Muscle layer of colon (tissue), 2 donors: ENCODE measurements around the gene FAM170B.

Experiments used
- H3K27ac ChIP-seq: one replicate; pipeline ENCODE4 v1.7.0; 2013; ENCODE audit warnings: low read depth, mild to moderate bottlenecking, low read length, moderate library complexity
- H3K27me3 ChIP-seq, 2 donors: one replicate each; pipeline ENCODE4 v1.7.0; 2013; ENCODE audit warnings: low read length in 2 of 2, mild to moderate bottlenecking in 2 of 2; ENCODE audit not compliant: insufficient read depth in 2 of 2, control insufficient read depth in 1 of 2
- H3K36me3 ChIP-seq: one replicate; pipeline ENCODE4 v1.7.0; 2013; ENCODE audit warnings: mild to moderate bottlenecking, low read length; ENCODE audit not compliant: insufficient read depth
- H3K4me1 ChIP-seq: one replicate; pipeline ENCODE4 v1.7.0; 2013; ENCODE audit warnings: mild to moderate bottlenecking, low read length; ENCODE audit not compliant: insufficient read depth
- H3K4me3 ChIP-seq, 2 donors: one replicate each; pipeline ENCODE4 v1.7.0; 2013; ENCODE audit warnings: low read length in 2 of 2, low read depth in 1 of 2, mild to moderate bottlenecking in 1 of 2, moderate library complexity in 1 of 2
- H3K9ac ChIP-seq: one replicate; pipeline ENCODE4 v1.7.0; 2013; ENCODE audit warnings: low read length
- H3K9me3 ChIP-seq: one replicate; pipeline ENCODE4 v1.7.0; 2013; ENCODE audit warnings: mild to moderate bottlenecking, low read length
- donor health status: abdominal sarcoma.
- donor health status: Adenocarcinoma of cecum.

FAM170B gene

DNA sequence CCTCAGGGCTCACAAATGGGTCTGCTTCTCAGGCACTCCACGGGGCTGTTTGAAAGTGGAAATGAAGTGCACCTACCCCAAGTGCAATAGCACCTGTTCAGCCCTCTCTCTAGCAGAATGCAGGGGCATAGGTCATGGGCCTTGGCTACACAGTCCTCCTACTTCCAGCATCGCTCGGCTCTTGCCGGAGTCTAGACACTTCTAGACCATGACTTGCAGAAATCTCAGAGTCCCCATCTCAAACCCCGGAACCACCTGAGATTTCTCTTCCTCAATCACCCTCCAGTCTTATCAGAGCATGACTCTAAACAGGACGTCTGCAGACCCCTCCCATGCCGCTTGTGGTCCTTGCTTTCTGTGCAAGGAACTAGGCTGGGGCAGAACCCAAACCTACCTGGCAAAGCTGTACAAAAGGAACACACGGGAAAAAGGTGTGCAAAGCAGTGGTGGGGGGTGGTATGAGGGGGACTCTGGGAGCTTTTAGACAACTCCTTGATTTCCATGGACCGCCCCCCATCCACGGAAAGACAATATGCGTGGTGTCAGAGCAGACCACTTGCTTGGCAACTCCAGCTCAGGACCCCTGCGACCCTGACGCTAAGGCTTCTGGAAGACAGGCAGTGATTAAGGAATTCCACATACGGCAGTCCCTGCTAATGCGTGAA is 40.6 kb upstream of the FAM170B start:
- no peaks in the 10 kb centered on the region for H3K9me3 ChIP-seq
- H3K36me3 ChIP-seq, result no peaks in the 10 kb centered on the region
- H3K9ac ChIP-seq, result no peak overlapping the region
- no peaks in the 10 kb centered on the region for H3K27me3 ChIP-seq
- H3K4me1 ChIP-seq, result peaks cover 7% of the 10 kb centered on the region
- no peak overlapping the region for H3K4me3 ChIP-seq
- no peak overlapping the region for H3K27ac ChIP-seq

GRCh38 chr10:49173853-49174252 is 40.0 kb upstream of the FAM170B start:
- Histone ChIP-seq H3K4me1 (peaks cover 7% of the 10 kb centered on the region), H3K27ac (no peak overlapping the region), H3K27me3 (no peaks in the 10 kb centered on the region), H3K9me3 (no peaks in the 10 kb centered on the region), H3K4me3 (no peak overlapping the region), H3K36me3 (no peaks in the 10 kb centered on the region), H3K9ac (no peak overlapping the region)

- Histone ChIP-seq H3K27me3 (no peaks in the 10 kb centered on the region), H3K36me3 (no peaks in the 10 kb centered on the region), H3K27ac (no peak overlapping the region), H3K4me1 (peaks cover 7% of the 10 kb centered on the region), H3K4me3 (no peak overlapping the region), H3K9me3 (no peaks in the 10 kb centered on the region), H3K9ac (no peak overlapping the region)
Measured at GRCh38 chr10:49173201-49173772, 39.5 kb upstream of the FAM170B start.

GRCh38 chr10:49172777-49173132 is 38.9 kb upstream of the FAM170B start:
- no peak overlapping the region for H3K9ac ChIP-seq
- no peaks in the 10 kb centered on the region for H3K36me3 ChIP-seq
- no peak overlapping the region for H3K4me3 ChIP-seq
- H3K4me1 ChIP-seq, result peaks cover 4% of the 10 kb centered on the region
- no peak overlapping the region for H3K27ac ChIP-seq
- H3K27me3 ChIP-seq, result no peaks in the 10 kb centered on the region
- no peaks in the 10 kb centered on the region for H3K9me3 ChIP-seq

GRCh38 chr10:49172061-49172776 is 38.4 kb upstream of the FAM170B start:
- Histone ChIP-seq H3K4me3 (no peak overlapping the region), H3K27me3 (no peaks in the 10 kb centered on the region), H3K36me3 (no peaks in the 10 kb centered on the region), H3K9ac (no peak overlapping the region), H3K4me1 (no peaks in the 10 kb centered on the region), H3K27ac (no peak overlapping the region), H3K9me3 (no peaks in the 10 kb centered on the region)

DNA sequence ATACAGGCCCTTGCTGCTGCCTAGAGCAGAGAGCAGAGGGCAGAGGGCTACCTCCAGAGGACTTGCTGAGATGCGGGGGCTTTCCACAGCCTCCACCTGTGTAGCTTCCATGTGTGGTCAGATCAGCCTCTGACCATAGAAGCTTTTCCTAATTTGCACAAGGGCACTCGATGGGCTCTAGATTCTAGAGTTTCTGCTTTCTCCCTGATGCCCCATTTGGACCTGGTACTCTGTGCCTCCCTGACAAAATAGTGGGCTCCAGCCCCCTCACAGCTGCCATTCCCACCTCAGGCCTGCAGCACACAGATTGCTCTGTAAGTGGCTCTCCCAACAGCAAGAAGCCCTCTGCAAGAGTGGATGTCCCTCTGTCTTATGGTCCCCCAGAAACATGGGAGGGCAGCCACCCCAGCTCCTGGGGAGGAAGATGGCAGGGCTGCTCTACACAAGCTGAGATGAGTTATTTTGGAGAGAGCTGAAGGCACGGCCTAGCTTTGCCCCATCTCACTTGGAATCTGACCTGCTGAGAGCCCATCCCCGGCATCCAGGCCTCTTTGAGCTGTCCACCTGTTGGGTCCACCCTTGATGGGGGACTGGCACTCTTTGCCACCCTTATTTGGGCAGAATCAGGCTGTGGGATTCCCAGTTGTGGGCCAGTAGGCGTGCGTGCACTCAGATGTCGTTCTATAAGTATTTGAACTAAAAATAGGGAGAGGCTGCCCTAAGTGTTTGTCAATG is 37.7 kb upstream of the FAM170B start:
- Histone ChIP-seq H3K36me3 (no peaks in the 10 kb centered on the region), H3K9ac (no peak overlapping the region), H3K4me3 (no peak overlapping the region), H3K27me3 (no peaks in the 10 kb centered on the region), H3K27ac (no peak overlapping the region), H3K9me3 (no peaks in the 10 kb centered on the region), H3K4me1 (no peaks in the 10 kb centered on the region)

DNA sequence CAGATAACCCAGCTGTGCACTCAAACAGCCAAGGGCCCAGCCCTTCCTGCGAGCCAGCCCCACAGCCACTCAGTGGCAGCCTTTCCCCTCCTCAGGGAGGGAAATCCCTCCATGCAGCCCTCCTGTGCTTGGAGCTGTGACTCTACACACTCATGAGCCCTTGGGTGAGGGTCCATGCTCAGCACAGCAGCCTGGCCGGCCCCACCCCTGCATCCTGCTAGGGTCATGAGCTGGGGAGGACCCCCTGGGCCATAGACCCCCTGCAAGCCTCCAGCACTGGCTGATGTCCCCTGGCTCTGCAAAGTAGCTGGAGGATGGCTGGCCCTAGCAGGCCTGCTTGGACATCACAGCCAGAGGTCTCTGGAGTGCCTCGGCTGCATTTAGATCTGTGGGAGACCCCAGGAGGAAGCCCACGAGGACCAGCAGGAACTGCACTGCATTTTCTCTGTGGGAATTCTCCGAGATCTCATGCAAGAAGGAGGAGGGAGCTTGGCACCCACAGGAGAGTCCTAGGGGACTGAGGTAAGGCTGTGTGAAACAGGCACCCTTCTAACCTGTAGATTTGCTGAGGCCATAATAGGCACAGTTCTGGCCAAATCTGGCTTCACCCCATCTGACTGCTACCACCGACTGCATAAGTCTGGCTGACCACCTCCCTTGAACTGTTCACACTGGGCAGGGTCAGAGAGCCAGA is 37.0 kb upstream of the FAM170B start:
- Histone ChIP-seq H3K9ac (no peak overlapping the region), H3K4me3 (no peak overlapping the region), H3K9me3 (no peaks in the 10 kb centered on the region), H3K27ac (no peak overlapping the region), H3K36me3 (no peaks in the 10 kb centered on the region), H3K27me3 (no peaks in the 10 kb centered on the region), H3K4me1 (no peaks in the 10 kb centered on the region)

DNA sequence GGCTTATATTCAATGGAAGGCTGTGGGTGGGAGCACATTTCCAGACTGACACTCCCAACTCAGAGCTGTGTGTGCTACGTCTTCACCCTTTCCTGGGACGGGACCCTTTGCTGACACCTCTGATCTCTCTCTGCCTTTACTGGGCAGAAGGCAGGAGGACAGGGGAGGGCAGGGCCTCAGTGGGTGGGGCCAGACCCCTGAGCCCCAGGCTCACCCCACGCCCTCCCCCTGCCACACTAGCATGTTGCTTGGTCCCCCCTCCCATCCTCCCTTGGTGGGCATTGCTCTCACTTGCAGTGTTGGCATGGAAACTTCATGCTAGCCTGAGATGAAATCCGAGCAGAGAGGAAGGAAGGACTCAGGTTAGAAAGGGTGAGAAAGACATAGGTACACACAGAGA is 36.0 kb upstream of the FAM170B start:
- H3K27me3 ChIP-seq, result no peaks in the 10 kb centered on the region
- H3K4me3 ChIP-seq, result no peak overlapping the region
- H3K9ac ChIP-seq, result no peak overlapping the region
- no peaks in the 10 kb centered on the region for H3K9me3 ChIP-seq
- H3K36me3 ChIP-seq, result no peaks in the 10 kb centered on the region
- H3K27ac ChIP-seq, result no peak overlapping the region
- no peaks in the 10 kb centered on the region for H3K4me1 ChIP-seq

DNA sequence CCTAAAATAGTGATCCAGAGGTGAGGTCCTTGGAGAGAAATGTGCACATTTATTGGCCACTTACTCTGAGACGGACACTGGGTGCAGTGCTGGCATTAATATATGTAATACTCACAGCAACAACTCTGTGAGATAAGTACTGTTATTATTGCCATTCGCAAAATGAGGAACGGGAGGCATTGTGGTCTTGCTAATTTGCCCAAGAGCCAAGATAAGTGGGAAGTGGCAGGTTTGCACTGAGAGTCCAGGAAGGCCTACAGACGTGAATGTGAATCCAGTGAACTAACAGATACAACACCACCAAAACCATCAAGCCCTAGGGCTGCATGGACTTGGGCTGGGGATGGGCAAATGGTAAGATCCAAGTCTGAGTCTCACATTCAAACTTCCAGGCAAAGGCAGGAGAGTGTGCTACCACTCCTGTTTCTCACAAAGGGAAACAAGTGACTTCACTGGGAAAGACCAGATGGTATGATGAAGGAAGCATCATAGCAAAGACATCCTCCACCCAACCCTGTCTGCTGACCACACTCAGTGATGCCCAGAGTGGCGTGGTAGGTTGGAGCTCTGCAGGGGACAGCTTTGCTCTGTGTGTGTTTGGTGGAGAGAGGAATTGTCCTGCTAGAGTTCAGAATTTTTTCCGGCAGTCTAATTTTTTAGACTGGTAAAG is 35.1 kb upstream of the FAM170B start:
- H3K9me3 ChIP-seq, result no peaks in the 10 kb centered on the region
- no peaks in the 10 kb centered on the region for H3K27me3 ChIP-seq
- H3K4me1 ChIP-seq, result no peaks in the 10 kb centered on the region
- H3K36me3 ChIP-seq, result no peaks in the 10 kb centered on the region
- H3K27ac ChIP-seq, result no peak overlapping the region
- no peak overlapping the region for H3K9ac ChIP-seq
- H3K4me3 ChIP-seq, result no peak overlapping the region

DNA sequence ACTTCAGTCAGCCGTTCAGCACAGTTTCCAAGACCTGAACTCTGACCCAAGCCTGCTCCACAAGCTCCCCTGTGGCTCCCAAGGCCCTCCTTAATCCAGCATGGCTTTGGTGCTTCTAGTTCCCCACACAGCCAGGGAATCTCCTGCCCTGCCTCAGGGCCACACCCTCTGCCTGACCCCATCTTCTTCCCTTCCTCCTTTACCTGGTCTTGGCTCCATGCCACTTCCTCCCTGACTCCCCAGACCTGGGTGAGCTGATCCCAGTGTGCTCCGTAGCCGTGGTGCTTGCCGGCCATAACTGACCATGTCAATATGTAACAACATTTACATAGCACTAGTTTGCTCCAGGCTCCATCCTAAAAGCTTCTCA is 34.3 kb upstream of the FAM170B start:
- no peak overlapping the region for H3K4me3 ChIP-seq
- no peaks in the 10 kb centered on the region for H3K27me3 ChIP-seq
- no peak overlapping the region for H3K27ac ChIP-seq
- H3K9me3 ChIP-seq, result no peaks in the 10 kb centered on the region
- H3K9ac ChIP-seq, result no peak overlapping the region
- no peaks in the 10 kb centered on the region for H3K4me1 ChIP-seq
- no peaks in the 10 kb centered on the region for H3K36me3 ChIP-seq
